ENCODE data around the gene CCDC192. TPM values are rescaled to one million over a fixed set of nuclear protein-coding genes. Genes with fewer than 3 reads are reported as not detected.

CCDC192 gene
- total RNA-seq, 4 donors from 2014 or later: 0.87 to 2.1 (median 1.9) TPM

GRCh38 chr5:127878174-127878750 lies 175.1 kb downstream of the CCDC192 start:
- 71 to 73% methylated on average over 4 of the region's 4 CpGs for WGBS, 2 donors
- H3K36me3 ChIP-seq: no peaks in the 10 kb centered on the region
- no peak overlapping the region for H3K4me3 ChIP-seq
- H3K27ac ChIP-seq: no peak overlapping the region
- no peaks in the 10 kb centered on the region for H3K27me3 ChIP-seq
- TF ChIP-seq CTCF (IDR thresholded peaks at IDR 0.05) (peak in 1 of 5 experiments; percentile 7), POLR2A (IDR thresholded peaks at IDR 0.05) (no peak)
- H3K9me3 ChIP-seq: no peaks in the 10 kb centered on the region
- no peak for DNase-seq (ENCODE audit: low spot score in 2 of 2)
- peaks cover 0 to 8% (median 0%) of the 10 kb centered on the region in 4 donors for H3K4me1 ChIP-seq

- no peaks in the 10 kb centered on the region for H3K36me3 ChIP-seq
- no peaks in the 10 kb centered on the region for H3K9me3 ChIP-seq
- DNase-seq (ENCODE audit: low spot score in 2 of 2): no peak
- H3K4me1 ChIP-seq: no peaks in the 10 kb centered on the region
- no peaks in the 10 kb centered on the region for H3K27me3 ChIP-seq
- 92 to 93% methylated on average over 1 of the region's 1 CpG for WGBS, 2 donors
- H3K27ac ChIP-seq: no peak overlapping the region
- no peak overlapping the region for H3K4me3 ChIP-seq
- TF ChIP-seq POLR2A (IDR thresholded peaks at IDR 0.05): no peak
- TF ChIP-seq CTCF (IDR thresholded peaks at IDR 0.05): no peak
- TF ChIP-seq EP300 (IDR thresholded peaks at IDR 0.05): no peak
Observed at GRCh38 chr5:127884416-127884815, 181.2 kb downstream of the CCDC192 start.

- 63 to 77% methylated on average over 1 of the region's 1 CpG for WGBS, 2 donors
- H3K4me3 ChIP-seq: no peak overlapping the region
- no peak for TF ChIP-seq CTCF (IDR thresholded peaks at IDR 0.05)
- no peak for TF ChIP-seq POLR2A (IDR thresholded peaks at IDR 0.05)
- TF ChIP-seq EP300 (IDR thresholded peaks at IDR 0.05): no peak
Observed at GRCh38 chr5:127885176-127885575, 182.0 kb downstream of the CCDC192 start.

DNA sequence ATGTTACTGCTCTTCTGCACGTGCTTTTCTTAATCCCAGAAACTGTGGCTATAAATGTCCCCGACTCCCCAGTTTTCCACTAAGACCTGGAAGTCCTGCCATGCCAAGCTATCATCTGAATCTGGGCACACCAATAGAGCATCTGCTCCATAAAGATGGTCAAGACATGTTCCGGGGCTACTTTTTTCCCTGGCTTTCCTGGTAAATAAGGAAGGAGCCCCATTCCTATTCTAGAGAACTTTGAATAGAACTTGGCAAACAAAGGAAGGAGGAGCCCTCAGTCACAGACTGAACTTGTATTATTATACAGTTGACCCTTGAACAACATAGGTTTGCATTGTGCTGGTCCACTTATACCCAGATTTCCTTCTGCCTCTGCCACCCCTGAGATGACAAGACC lies 182.9 kb downstream of the CCDC192 start:
- Histone ChIP-seq H3K9me3 (no peaks in the 10 kb centered on the region), H3K4me1 (no peaks in the 10 kb centered on the region), H3K4me3 (no peak overlapping the region), H3K27me3 (no peaks in the 10 kb centered on the region), H3K36me3 (no peaks in the 10 kb centered on the region), H3K27ac (no peak overlapping the region)
- 90 to 93% methylated on average over 3 of the region's 3 CpGs for WGBS, 2 donors
- no peak for DNase-seq (ENCODE audit: low spot score in 2 of 2)
- TF ChIP-seq CTCF (IDR thresholded peaks at IDR 0.05): no peak
- TF ChIP-seq EP300 (IDR thresholded peaks at IDR 0.05): no peak

More at GRCh38 chr5:127885176-127885575, 182.0 kb downstream of the CCDC192 start:
- Histone ChIP-seq H3K27ac (no peak overlapping the region), H3K27me3 (no peaks in the 10 kb centered on the region), H3K9me3 (no peaks in the 10 kb centered on the region), H3K4me1 (no peaks in the 10 kb centered on the region), H3K36me3 (no peaks in the 10 kb centered on the region)
- DNase-seq (ENCODE audit: low spot score in 2 of 2): no peak

DNA sequence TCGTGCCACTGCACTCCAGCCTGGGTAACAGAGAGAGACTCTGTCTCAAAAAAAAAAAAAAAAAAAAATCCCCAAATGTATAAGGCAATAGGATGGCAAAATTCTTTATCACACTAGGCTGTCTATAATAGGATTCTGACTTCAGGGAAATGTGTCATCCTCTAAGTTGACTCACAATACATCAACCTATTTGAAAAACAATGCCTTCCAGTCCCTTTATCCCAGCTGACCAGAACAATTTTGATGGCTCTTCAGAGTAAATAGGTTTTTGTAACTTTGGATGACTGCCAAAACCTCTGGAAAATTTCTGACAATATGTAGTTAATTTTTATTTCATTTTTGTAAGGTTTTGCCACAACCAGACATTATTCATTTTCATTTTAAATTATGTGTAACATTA lies 184.1 kb downstream of the CCDC192 start:
- no peak for DNase-seq (ENCODE audit: low spot score in 2 of 2)
- Histone ChIP-seq H3K27ac (no peak overlapping the region), H3K36me3 (no peaks in the 10 kb centered on the region), H3K27me3 (no peaks in the 10 kb centered on the region), H3K9me3 (no peaks in the 10 kb centered on the region), H3K4me3 (no peak overlapping the region), H3K4me1 (peaks cover 0 to 6% (median 1%) of the 10 kb centered on the region in 4 donors)
- TF ChIP-seq CTCF (IDR thresholded peaks at IDR 0.05) (no peak), POLR2A (IDR thresholded peaks at IDR 0.05) (no peak), EP300 (IDR thresholded peaks at IDR 0.05) (no peak)
- WGBS, 2 donors: 100% methylated on average over 1 of the region's 1 CpG

Measured in tibial nerve (tissue), 4 donors.